OCI-LY1 (cell line): ENCODE results near the gene SYCE3.

Experiments used
- H2AFZ ChIP-seq: fragments of 200-600 bp; sonication (generic), shearing (Covaris generic); 2 replicates; pipeline ENCODE4 v1.6.0; 2014; ENCODE audit warnings: antibody characterized with exemption, mild to moderate bottlenecking, low read length
- H3F3A ChIP-seq: fragments of 200-600 bp; sonication (generic), shearing (Covaris generic); 2 replicates; pipeline ENCODE4 v1.6.0; 2014; ENCODE audit warnings: mild to moderate bottlenecking, antibody characterized with exemption, low read length, moderate library complexity; ENCODE audit not compliant: insufficient read depth
- H3K27ac ChIP-seq: fragments of 200-600 bp; sonication (generic); 2 replicates; pipeline ENCODE4 v1.5.1; 2014; ENCODE audit warnings: low read length, mixed run types, mild to moderate bottlenecking, low read depth; ENCODE audit not compliant: poor library complexity, severe bottlenecking
- H3K27me3 ChIP-seq: fragments of 200-600 bp; sonication (generic); 2 replicates; pipeline ENCODE4 v1.6.0; 2014; ENCODE audit warnings: antibody characterized with exemption, mild to moderate bottlenecking, low read length, moderate library complexity; ENCODE audit not compliant: insufficient read depth
- H3K36me3 ChIP-seq: fragments of 200-600 bp; sonication (generic); 2 replicates; pipeline ENCODE4 v1.6.1; 2014; ENCODE audit warnings: mild to moderate bottlenecking, antibody characterized with exemption, low read length, moderate library complexity, mixed read lengths; ENCODE audit not compliant: insufficient read depth
- H3K4me1 ChIP-seq: fragments of 200-600 bp; sonication (generic); 2 replicates; pipeline ENCODE4 v1.5.1; 2014; ENCODE audit warnings: mild to moderate bottlenecking, low read length, moderate library complexity; ENCODE audit not compliant: insufficient read depth, severe bottlenecking
- H3K4me2 ChIP-seq: fragments of 200-600 bp; sonication (generic), shearing (Covaris generic); 2 replicates; pipeline ENCODE4 v1.6.1; 2014; ENCODE audit warnings: low read length
- H3K4me3 ChIP-seq: fragments of 200-600 bp; sonication (generic); 2 replicates; pipeline ENCODE4 v1.5.1; 2014; ENCODE audit warnings: low read length, low read depth, mild to moderate bottlenecking, mixed read lengths; ENCODE audit not compliant: poor library complexity, severe bottlenecking
- H3K79me2 ChIP-seq: fragments of 200-600 bp; shearing (Covaris generic); 2 replicates; pipeline ENCODE4 v1.6.1; 2016; ENCODE audit warnings: mixed run types, low read length, mixed read lengths; ENCODE audit not compliant: insufficient read depth
- H3K9ac ChIP-seq: fragments of 200-600 bp; sonication (generic), shearing (Covaris generic); 2 replicates; pipeline ENCODE4 v1.6.1; 2014; ENCODE audit warnings: mild to moderate bottlenecking, low read length, mixed read lengths
- H3K9me2 ChIP-seq: fragments of 200-600 bp; sonication (generic), shearing (Covaris generic); 2 replicates; pipeline ENCODE4 v1.6.1; 2014; ENCODE audit warnings: low read depth, mild to moderate bottlenecking, low read length, mixed read lengths
- H3K9me3 ChIP-seq: fragments of 200-600 bp; shearing (Covaris generic); 2 replicates; pipeline ENCODE4 v1.6.1; 2014; ENCODE audit warnings: low read length, mixed read lengths
- H4K20me1 ChIP-seq: fragments of 200-600 bp; sonication (generic), shearing (Covaris generic); 2 replicates; pipeline ENCODE4 v1.6.0; 2016; ENCODE audit warnings: mild to moderate bottlenecking, low read length; ENCODE audit not compliant: insufficient read depth
- CTCF ChIP-seq: fragments of 200-600 bp; sonication (generic), shearing (Covaris generic); IDR thresholded peaks from 2 replicates; pipeline ENCODE4 v1.5.1; 2017; ENCODE audit warnings: mild to moderate bottlenecking, antibody characterized with exemption, low read length, moderate library complexity, mixed read lengths
- EZH2 ChIP-seq: fragments of 200-600 bp; sonication (generic), shearing (Covaris generic); IDR thresholded peaks from 2 replicates; pipeline ENCODE4 v1.8.0; 2017; ENCODE audit warnings: borderline replicate concordance, mixed run types, mild to moderate bottlenecking, antibody characterized with exemption, low read length, moderate library complexity, mixed read lengths

Gene SYCE3

GRCh38 chr22:50526108-50526833 is 36.4 kb downstream of the SYCE3 start:
- Histone ChIP-seq H3K4me3 (peak overlapping the region; percentile 68), H3K9ac (peak overlapping the region; percentile 78), H3K9me2 (no peaks in the 10 kb centered on the region), H3K4me1 (peaks cover 40% of the 10 kb centered on the region), H3K27me3 (no peaks in the 10 kb centered on the region), H3F3A (peaks cover 4% of the 10 kb centered on the region; the same call in 1 of the 2 replicates), H3K36me3 (peaks cover 36% of the 10 kb centered on the region), H3K4me2 (peak overlapping the region; percentile 84), H4K20me1 (no peaks in the 10 kb centered on the region), H3K9me3 (no peaks in the 10 kb centered on the region), H3K27ac (peak overlapping the region; percentile 66), H3K79me2 (no peaks in the 10 kb centered on the region), H2AFZ (no peak overlapping the region)
- TF ChIP-seq EZH2, result no peak
- peak; percentile 76 for TF ChIP-seq CTCF

GRCh38 chr22:50525858-50526107 is 36.9 kb downstream of the SYCE3 start:
- Histone ChIP-seq H4K20me1 (no peaks in the 10 kb centered on the region), H3K4me3 (peak overlapping the region; percentile 68), H3K27me3 (no peaks in the 10 kb centered on the region), H3K79me2 (no peaks in the 10 kb centered on the region), H3K27ac (peak overlapping the region; percentile 66), H3K4me1 (peaks cover 36% of the 10 kb centered on the region), H2AFZ (no peak overlapping the region), H3K9me3 (no peaks in the 10 kb centered on the region), H3F3A (peaks cover 4% of the 10 kb centered on the region; the same call in 1 of the 2 replicates), H3K36me3 (peaks cover 41% of the 10 kb centered on the region), H3K9ac (peak overlapping the region; percentile 78), H3K9me2 (no peaks in the 10 kb centered on the region), H3K4me2 (peak overlapping the region; percentile 84)
- TF ChIP-seq EZH2 (no peak), CTCF (no peak)

- peak within 1 kb of the TSS; percentile 68 for H3K4me3 ChIP-seq
- peak within 1 kb of the TSS; percentile 84 for H3K9ac ChIP-seq
- no peaks in the 10 kb centered on the region for H3K27me3 ChIP-seq
- H3K9me2 ChIP-seq, result no peaks in the 10 kb centered on the region
- H3F3A ChIP-seq, result peaks cover 4% of the 10 kb centered on the region; the same call in 1 of the 2 replicates
- H3K27ac ChIP-seq, result peak within 1 kb of the TSS; percentile 66
- H3K4me1 ChIP-seq, result peaks cover 36% of the 10 kb centered on the region
- TF ChIP-seq EZH2, result no peak
- TF ChIP-seq CTCF, result peak; percentile 48
- H3K4me2 ChIP-seq, result peak within 1 kb of the TSS; percentile 91
- no peaks in the 10 kb centered on the region for H3K9me3 ChIP-seq
- peaks cover 44% of the 10 kb centered on the region for H3K36me3 ChIP-seq
- H4K20me1 ChIP-seq, result no peaks in the 10 kb centered on the region
- H2AFZ ChIP-seq, result no peak within 1 kb of the TSS
- H3K79me2 ChIP-seq, result no peaks in the 10 kb centered on the region
Observed at GRCh38 chr22:50525104-50525857, 37.4 kb downstream of the SYCE3 start, which contains the start of gene SCO2. Gene SCO2 (minus strand): TSS chr22:50525598. CDS start chr22:50524411, 1,187 bp downstream.
